CD14-positive monocyte (primary cell): ENCODE measurements around the gene RNF130. TPM values are rescaled to one million over a fixed set of nuclear protein-coding genes. Genes with fewer than 3 reads are reported as not detected.

Experiments
- DNase-seq, 3 donors: peaks; one replicate each; pipeline ENCODE4 v3.0.0-alpha.2; 2011 to 2022
- H2AFZ ChIP-seq: 2 replicates; pipeline ENCODE4 v1.6.0; 2012; ENCODE audit warnings: mild to moderate bottlenecking, low read depth, low read length, inconsistent platforms; ENCODE audit not compliant: insufficient read depth, poor library complexity, severe bottlenecking
- H3K27ac ChIP-seq, 2 donors: 1 replicate in 1 of 2; 2 replicates in 1 of 2; pipeline ENCODE4 v1.5.1; 2012 to 2013; ENCODE audit warnings: low read length in 2 of 2, control low read depth in 1 of 2, inconsistent platforms in 1 of 2, low read depth in 1 of 2, mild to moderate bottlenecking in 1 of 2
- H3K27me3 ChIP-seq, 2 donors: one replicate each; pipeline versions ENCODE4 v1.6.0 to v1.6.1; 2011 to 2013; ENCODE audit warnings: low read length in 2 of 2; ENCODE audit not compliant: control insufficient read depth in 2 of 2, insufficient read depth in 2 of 2
- H3K36me3 ChIP-seq, 2 donors: replicated peaks in 1 of 2; 1 replicate in 1 of 2; 2 replicates in 1 of 2; pipeline versions ENCODE4 v1.5.1 to v1.6.1; 2012 to 2013; ENCODE audit warnings: low read length in 2 of 2, control low read depth in 1 of 2, inconsistent platforms in 1 of 2, mild to moderate bottlenecking in 1 of 2; ENCODE audit not compliant: insufficient read depth in 2 of 2, control insufficient read depth in 1 of 2
- H3K4me1 ChIP-seq, 2 donors: 1 replicate in 1 of 2; 2 replicates in 1 of 2; pipeline versions ENCODE4 v1.5.1 to v1.6.1; 2012 to 2013; ENCODE audit warnings: low read length in 2 of 2, control low read depth in 1 of 2, inconsistent platforms in 1 of 2, mild to moderate bottlenecking in 1 of 2, moderate library complexity in 1 of 2; ENCODE audit not compliant: insufficient read depth in 2 of 2, control insufficient read depth in 1 of 2
- H3K4me2 ChIP-seq: replicated peaks from 2 replicates; pipeline ENCODE3; 2012; ENCODE audit warnings: low read length, moderate library complexity, mild to moderate bottlenecking; ENCODE audit not compliant: poor library complexity, severe bottlenecking; ENCODE audit errors: extremely low read depth
- H3K4me3 ChIP-seq, 3 experiments: fragments of 200-600 bp in 1 of 3; sonication (generic) in 1 of 3; replicated peaks in 1 of 3; 1 replicate in 2 of 3; 2 replicates in 1 of 3; pipeline ENCODE4 v1.5.1; 2011 to 2013; ENCODE audit warnings: low read length in 3 of 3, mild to moderate bottlenecking in 3 of 3, control low read depth in 2 of 3, low read depth in 2 of 3, inconsistent platforms in 1 of 3, moderate library complexity in 1 of 3
- H3K79me2 ChIP-seq: 2 replicates; pipeline ENCODE4 v1.6.0; 2012; ENCODE audit warnings: mild to moderate bottlenecking, control low read depth, inconsistent platforms, low read length, moderate library complexity; ENCODE audit not compliant: insufficient read depth
- H3K9ac ChIP-seq: 2 replicates; pipeline ENCODE4 v1.6.0; 2017; ENCODE audit warnings: low read length, mild to moderate bottlenecking; ENCODE audit not compliant: insufficient read depth, poor library complexity, severe bottlenecking
- H3K9me3 ChIP-seq, 2 donors: replicated peaks in 1 of 2; 1 replicate in 1 of 2; 2 replicates in 1 of 2; pipeline versions ENCODE4 v1.5.1 to v1.6.1; 2012 to 2013; ENCODE audit warnings: low read length in 2 of 2, control low read depth in 1 of 2; ENCODE audit not compliant: control insufficient read depth in 1 of 2, insufficient read depth in 1 of 2
- H4K20me1 ChIP-seq: 2 replicates; pipeline ENCODE4 v1.6.0; 2012; ENCODE audit warnings: mild to moderate bottlenecking, low read length, control low read depth, moderate library complexity; ENCODE audit not compliant: insufficient read depth
- H3K27ac Mint-ChIP-seq, 7 donors: one replicate each; pipeline ENCODE4 v1.8.0; 2020; ENCODE audit warnings: mild to moderate bottlenecking in 7 of 7, mixed read lengths in 7 of 7, moderate library complexity in 6 of 7, inconsistent platforms in 2 of 7
- H3K27me3 Mint-ChIP-seq, 3 donors: one replicate each; pipeline ENCODE4 v1.8.0; 2021 to 2022; ENCODE audit warnings: low read depth in 3 of 3, mild to moderate bottlenecking in 3 of 3, mixed read lengths in 3 of 3, moderate library complexity in 3 of 3, inconsistent platforms in 1 of 3
- H3K36me3 Mint-ChIP-seq, 2 donors: one replicate each; pipeline ENCODE4 v1.8.0; 2020; ENCODE audit warnings: mixed read lengths in 2 of 2, inconsistent platforms in 1 of 2, mild to moderate bottlenecking in 1 of 2
- H3K4me1 Mint-ChIP-seq: one replicate; pipeline ENCODE4 v1.8.0; 2020; ENCODE audit warnings: mild to moderate bottlenecking, mixed read lengths
- H3K4me3 Mint-ChIP-seq, 2 donors: one replicate each; pipeline ENCODE4 v1.8.0; 2020; ENCODE audit warnings: mild to moderate bottlenecking in 2 of 2, mixed read lengths in 2 of 2, moderate library complexity in 1 of 2
- H3K9me3 Mint-ChIP-seq, 7 donors: one replicate each; pipeline ENCODE4 v1.8.0; 2020 to 2022; ENCODE audit warnings: mixed read lengths in 7 of 7, mild to moderate bottlenecking in 6 of 7, moderate library complexity in 6 of 7, inconsistent platforms in 2 of 7
- WGBS: methylation state at CpG from one replicate; pipeline ENCODE4 v1.1.5; 2013; ENCODE audit warnings: missing lambda C conversion rate; ENCODE audit not compliant: insufficient coverage; 5-methylcytosine and 5-hydroxymethylcytosine counted together
- intact Hi-C, 2 donors: fragments of 100-400 bp; cut with micrococcal nuclease; formaldehyde crosslinking; loops; one replicate each; pipeline versions ENCODE4 v1.15.0 to v1.15.1; 2023
- polyA plus RNA-seq, 3 donors: library from polyadenylated mRNA; depleted of rRNA in 1 of 3; unstranded in 2 of 3; stranded (reverse) in 1 of 3; fragments of 300-500 nt in 2 of 3; fragments of >200 nt in 1 of 3; fragmentation: Illumina TruSeq in 2 of 3; gene quantifications; 1 replicate in 2 of 3; 2 replicates in 1 of 3; pipeline ENCODE4 v1.2.3, GENCODE V29; 2012 to 2021
- TF ChIP-seq, protein P1 (sequence below): fragments of 200-600 bp; IDR thresholded peaks from one replicate; pipeline ENCODE4 v1.8.0; 2022; ENCODE audit warnings: antibody characterized with exemption, mild to moderate bottlenecking

RNF130 gene
- polyA plus RNA-seq, 3 donors: 294 to 439 (median 376) TPM

DNA sequence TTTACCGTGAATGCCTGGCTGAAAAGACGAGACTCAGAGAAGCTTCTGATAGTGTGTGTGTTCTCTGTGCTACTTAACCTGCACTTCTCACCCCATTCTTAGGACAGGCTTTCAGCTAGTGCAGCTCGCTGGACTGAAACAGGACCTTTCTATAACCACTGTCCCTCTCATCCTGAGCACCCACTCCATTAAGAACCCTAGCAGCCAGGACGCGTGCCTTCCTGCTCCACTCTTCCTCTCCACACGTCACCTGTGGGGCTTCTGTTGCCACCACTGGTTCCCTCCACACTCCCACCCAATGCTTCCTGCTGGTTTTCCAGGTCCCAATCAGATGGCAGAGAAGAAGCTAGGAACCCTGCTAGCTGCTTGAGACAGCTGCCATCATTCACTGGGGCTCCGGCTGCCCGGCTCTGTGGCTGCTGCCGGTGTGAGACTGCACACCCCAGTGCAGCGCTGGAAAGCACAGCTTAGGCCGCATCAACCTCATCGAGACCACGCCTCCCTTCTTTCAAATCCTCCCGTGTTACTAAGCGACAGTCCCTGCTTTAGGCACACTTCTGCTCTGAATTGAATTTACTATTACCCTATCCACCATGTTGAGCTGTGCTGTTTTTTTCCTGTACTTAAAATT is 44.0 kb downstream of the RNF130 start:
- TF ChIP-seq, protein P1, sequence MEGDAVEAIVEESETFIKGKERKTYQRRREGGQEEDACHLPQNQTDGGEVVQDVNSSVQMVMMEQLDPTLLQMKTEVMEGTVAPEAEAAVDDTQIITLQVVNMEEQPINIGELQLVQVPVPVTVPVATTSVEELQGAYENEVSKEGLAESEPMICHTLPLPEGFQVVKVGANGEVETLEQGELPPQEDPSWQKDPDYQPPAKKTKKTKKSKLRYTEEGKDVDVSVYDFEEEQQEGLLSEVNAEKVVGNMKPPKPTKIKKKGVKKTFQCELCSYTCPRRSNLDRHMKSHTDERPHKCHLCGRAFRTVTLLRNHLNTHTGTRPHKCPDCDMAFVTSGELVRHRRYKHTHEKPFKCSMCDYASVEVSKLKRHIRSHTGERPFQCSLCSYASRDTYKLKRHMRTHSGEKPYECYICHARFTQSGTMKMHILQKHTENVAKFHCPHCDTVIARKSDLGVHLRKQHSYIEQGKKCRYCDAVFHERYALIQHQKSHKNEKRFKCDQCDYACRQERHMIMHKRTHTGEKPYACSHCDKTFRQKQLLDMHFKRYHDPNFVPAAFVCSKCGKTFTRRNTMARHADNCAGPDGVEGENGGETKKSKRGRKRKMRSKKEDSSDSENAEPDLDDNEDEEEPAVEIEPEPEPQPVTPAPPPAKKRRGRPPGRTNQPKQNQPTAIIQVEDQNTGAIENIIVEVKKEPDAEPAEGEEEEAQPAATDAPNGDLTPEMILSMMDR: no peak
- Histone ChIP-seq H3K79me2 (peaks cover 99% of the 10 kb centered on the region), H3K36me3 (peaks cover 26 to 69% of the 10 kb centered on the region in 2 donors), H3K27me3 (no peaks in the 10 kb centered on the region), H3K9me3 (no peaks in the 10 kb centered on the region), H3K4me1 (peaks cover 22 to 37% of the 10 kb centered on the region in 2 donors), H3K4me3 (no peak overlapping the region), H4K20me1 (peaks cover 100% of the 10 kb centered on the region), H2AFZ (no peak overlapping the region), H3K27ac (peak overlapping the region; percentile 47 to 81), H3K9ac (no peak overlapping the region), H3K4me2 (no peak overlapping the region)
- peaks cover 37 to 55% of the 10 kb centered on the region in 2 donors for H3K36me3 Mint-ChIP-seq
- peak overlapping the region; percentile 59 to 88 (median 77) for H3K27ac Mint-ChIP-seq
- H3K4me1 Mint-ChIP-seq: peaks cover 37% of the 10 kb centered on the region
- peaks cover 0 to 2% (median 0%) of the 10 kb centered on the region in 3 donors for H3K27me3 Mint-ChIP-seq
- H3K9me3 Mint-ChIP-seq: no peaks in the 10 kb centered on the region
- no peak overlapping the region for H3K4me3 Mint-ChIP-seq
- intact Hi-C loops: no loop called here
- DNase-seq: no peak
- WGBS: 94% methylated on average over 14 of the region's 15 CpGs

DNA sequence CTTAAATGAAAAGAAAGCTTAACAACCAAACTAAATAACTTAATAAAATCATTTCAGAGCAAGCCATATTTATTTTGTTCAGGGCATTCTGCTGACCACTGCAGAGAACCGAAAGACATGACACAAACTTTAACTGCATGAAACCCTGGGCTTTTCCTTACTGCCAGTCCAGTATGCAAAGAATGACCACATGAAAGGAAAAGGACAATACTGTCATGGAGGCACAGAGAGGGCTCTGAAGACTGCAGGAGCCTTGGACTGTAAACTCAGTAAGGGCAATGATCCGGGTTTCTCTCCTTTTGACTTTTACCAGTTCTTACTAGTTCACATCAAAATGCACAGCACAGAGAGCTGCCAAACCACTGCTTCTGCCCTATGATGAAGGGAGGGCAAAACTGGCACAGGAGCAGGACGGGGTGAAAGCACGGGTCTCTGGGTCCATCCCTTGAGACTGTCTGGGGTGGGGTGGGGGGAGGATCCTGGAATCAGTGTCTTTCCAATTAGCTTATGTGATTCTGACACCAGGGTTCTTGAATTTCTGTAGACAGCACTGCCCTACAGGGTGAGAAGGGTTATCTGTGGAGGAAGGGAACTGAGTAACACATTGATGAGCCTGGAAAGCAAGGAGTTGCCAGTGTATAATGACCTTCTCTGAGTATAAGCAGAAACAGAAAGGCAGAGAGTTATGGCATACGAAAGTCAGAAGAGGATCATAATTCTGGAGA is 44.7 kb downstream of the RNF130 start:
- WGBS: 84% methylated on average over 4 of the region's 5 CpGs
- no peak overlapping the region for H3K4me2 ChIP-seq
- no peak overlapping the region for H3K4me3 ChIP-seq
- intact Hi-C loops: no loop called here
- peaks cover 37 to 55% of the 10 kb centered on the region in 2 donors for H3K36me3 Mint-ChIP-seq
- H3K27ac Mint-ChIP-seq: peak overlapping the region; percentile 59 to 88 (median 77)
- peaks cover 100% of the 10 kb centered on the region for H3K79me2 ChIP-seq
- H3K4me3 Mint-ChIP-seq: no peak overlapping the region
- peaks cover 22 to 70% of the 10 kb centered on the region in 2 donors for H3K36me3 ChIP-seq
- H3K27me3 ChIP-seq: no peaks in the 10 kb centered on the region
- no peak overlapping the region for H2AFZ ChIP-seq
- H3K4me1 Mint-ChIP-seq: peaks cover 37% of the 10 kb centered on the region
- H4K20me1 ChIP-seq: peaks cover 100% of the 10 kb centered on the region
- TF ChIP-seq, protein P1: no peak
- H3K27me3 Mint-ChIP-seq: peaks cover 0 to 2% (median 0%) of the 10 kb centered on the region in 3 donors
- peaks cover 0 to 1% (median 0%) of the 10 kb centered on the region in 7 donors for H3K9me3 Mint-ChIP-seq
- H3K9ac ChIP-seq: no peak overlapping the region
- DNase-seq: no peak
- no peaks in the 10 kb centered on the region for H3K9me3 ChIP-seq
- H3K4me1 ChIP-seq: peaks cover 22 to 37% of the 10 kb centered on the region in 2 donors
- H3K27ac ChIP-seq: peak overlapping the region; percentile 29 to 81
